IMR-90 (cell line): ENCODE data around the gene KDM2B. TPM values are rescaled to one million over a fixed set of nuclear protein-coding genes. Genes with fewer than 3 reads are reported as not detected.

Experiments used
- ATAC-seq: fragments of 200-7000 bp; cut with Tn5 transposase; 2 replicates; pipeline ENCODE4 v1.9.1; 2020; ENCODE audit warnings: low read depth, mild to moderate bottlenecking, moderate library complexity
- BruUV-seq: library from RNA; stranded (reverse); fragments of 400-500 nt; replicated peaks from 2 replicates; lab custom pipeline; 2021; lab: Mats Ljungman, UMichigan
- CTCF ChIA-PET: fragments of 300-600 bp; formaldehyde crosslinking; extraction: SDS; loops from one replicate; lab custom pipeline; 2021; ENCODE audit warnings: antibody characterized with exemption; lab: Yijun Ruan, JAX
- POLR2A ChIA-PET: fragments of 300-600 bp; sonication (Branson Sonifier 250); formaldehyde crosslinking; loops from one replicate; lab custom pipeline; 2022; ENCODE audit warnings: antibody characterized with exemption; ENCODE audit not compliant: unreplicated experiment; lab: Charles Lee
- DNase-seq: peaks from one replicate; pipeline ENCODE4 v3.0.0; 2013
- H2AFZ ChIP-seq: replicated peaks from 2 replicates; pipeline ENCODE3; 2013; ENCODE audit warnings: low read length, mild to moderate bottlenecking; ENCODE audit not compliant: poor library complexity
- H2AK5ac ChIP-seq: 2 replicates; pipeline ENCODE4 v1.6.1; 2013; ENCODE audit warnings: low read depth, low read length, inconsistent platforms
- H2AK9ac ChIP-seq: replicated peaks from 2 replicates; pipeline ENCODE3; 2013; ENCODE audit warnings: mild to moderate bottlenecking, low read depth, low read length, moderate library complexity; ENCODE audit not compliant: poor library complexity
- H2BK120ac ChIP-seq: 2 replicates; pipeline ENCODE4 v1.6.1; 2013; ENCODE audit warnings: low read depth, low read length, inconsistent platforms
- H2BK15ac ChIP-seq: 3 replicates; pipeline ENCODE4 v1.6.1; 2013; ENCODE audit warnings: low read depth, low read length, inconsistent platforms
- H2BK20ac ChIP-seq: 2 replicates; pipeline ENCODE4 v1.6.1; 2013; ENCODE audit warnings: low read depth, mild to moderate bottlenecking, inconsistent platforms, low read length, moderate library complexity
- H2BK5ac ChIP-seq: 2 replicates; pipeline ENCODE4 v1.6.1; 2013; ENCODE audit warnings: mild to moderate bottlenecking, low read depth, low read length, inconsistent platforms; ENCODE audit not compliant: poor library complexity, severe bottlenecking
- H3K14ac ChIP-seq: replicated peaks from 2 replicates; pipeline ENCODE4 v1.6.1; 2013; ENCODE audit warnings: low read depth, low read length, inconsistent platforms
- H3K18ac ChIP-seq: 2 replicates; pipeline ENCODE4 v1.6.1; 2013; ENCODE audit warnings: low read depth, low read length, control low read depth
- H3K23ac ChIP-seq: 2 replicates; pipeline ENCODE4 v1.6.1; 2013; ENCODE audit warnings: low read depth, low read length, inconsistent platforms
- H3K27ac ChIP-seq: 2 replicates; pipeline ENCODE4 v1.5.1; 2013; ENCODE audit warnings: mild to moderate bottlenecking, control low read depth, low read length; ENCODE audit not compliant: insufficient read depth
- H3K27me3 ChIP-seq: 2 replicates; pipeline ENCODE4 v1.6.1; 2013; ENCODE audit warnings: low read length; ENCODE audit not compliant: control insufficient read depth, insufficient read depth
- H3K36me3 ChIP-seq: 2 replicates; pipeline ENCODE4 v1.6.1; 2013; ENCODE audit warnings: low read length, mixed read lengths; ENCODE audit not compliant: control insufficient read depth, insufficient read depth
- H3K4ac ChIP-seq: 2 replicates; pipeline ENCODE4 v1.6.1; 2013; ENCODE audit warnings: low read depth, low read length, inconsistent platforms
- H3K4me1 ChIP-seq: 2 replicates; pipeline ENCODE4 v1.6.1; 2013; ENCODE audit warnings: low read length, mixed read lengths; ENCODE audit not compliant: control insufficient read depth, insufficient read depth
- H3K4me2 ChIP-seq: 2 replicates; pipeline ENCODE4 v1.6.1; 2013; ENCODE audit warnings: low read depth, mild to moderate bottlenecking, control low read depth, low read length, moderate library complexity
- H3K4me3 ChIP-seq: 2 replicates; pipeline ENCODE4 v1.5.1; 2013; ENCODE audit warnings: low read depth, mild to moderate bottlenecking, control low read depth, low read length, moderate library complexity; ENCODE audit not compliant: insufficient read depth
- H3K56ac ChIP-seq: 2 replicates; pipeline ENCODE4 v1.6.1; 2013; ENCODE audit warnings: low read length, inconsistent platforms; ENCODE audit not compliant: insufficient read depth; ENCODE audit errors: extremely low read depth
- H3K79me1 ChIP-seq, 2 experiments: 2 replicates each; pipeline ENCODE4 v1.6.1; 2013; ENCODE audit warnings: low read length in 2 of 2, inconsistent platforms in 1 of 2, low read depth in 1 of 2
- H3K9ac ChIP-seq: 2 replicates; pipeline ENCODE4 v1.6.1; 2013; ENCODE audit warnings: low read depth, low read length, control low read depth
- H3K9me1 ChIP-seq: 2 replicates; pipeline ENCODE4 v1.6.1; 2013; ENCODE audit warnings: low read length, inconsistent platforms; ENCODE audit not compliant: insufficient read depth
- H3K9me3 ChIP-seq: 2 replicates; pipeline ENCODE4 v1.6.1; 2013; ENCODE audit warnings: low read length; ENCODE audit not compliant: control insufficient read depth, insufficient read depth
- H4K20me1 ChIP-seq: 2 replicates; pipeline ENCODE4 v1.6.1; 2013; ENCODE audit warnings: low read length, inconsistent platforms; ENCODE audit not compliant: insufficient read depth
- H4K5ac ChIP-seq: 2 replicates; pipeline ENCODE4 v1.6.1; 2013; ENCODE audit warnings: mild to moderate bottlenecking, low read depth, low read length, control low read depth
- H4K8ac ChIP-seq, 2 experiments: 2 replicates each; pipeline ENCODE4 v1.6.1; 2013; ENCODE audit warnings: low read depth in 2 of 2, low read length in 2 of 2, control low read depth in 1 of 2, inconsistent platforms in 1 of 2
- H4K91ac ChIP-seq: 2 replicates; pipeline ENCODE4 v1.6.1; 2013; ENCODE audit warnings: low read depth, low read length, inconsistent platforms; ENCODE audit not compliant: insufficient read depth
- BHLHE40 ChIP-seq: fragments of 150-350 bp; IDR thresholded peaks from 2 replicates; pipeline ENCODE4 v1.6.1; 2016; ENCODE audit warnings: mild to moderate bottlenecking, low read depth, low read length
- CEBPB ChIP-seq: IDR thresholded peaks from 2 replicates; pipeline ENCODE4 v1.6.1; 2012; ENCODE audit warnings: low read depth, low read length, improper control_type of control experiment
- CHD1 ChIP-seq: IDR thresholded peaks from 2 replicates; pipeline ENCODE4 v1.6.1; 2012; ENCODE audit warnings: low read depth, low read length, improper control_type of control experiment
- FOS ChIP-seq: fragments of 150-350 bp; IDR thresholded peaks from 2 replicates; pipeline ENCODE4 v1.6.1; 2016; ENCODE audit warnings: low read depth, low read length
- MAFK ChIP-seq: IDR thresholded peaks from 2 replicates; pipeline ENCODE4 v1.6.1; 2012; ENCODE audit warnings: low read depth, low read length, improper control_type of control experiment
- MAZ ChIP-seq: IDR thresholded peaks from 2 replicates; pipeline ENCODE4 v1.6.1; 2012; ENCODE audit warnings: low read depth, mild to moderate bottlenecking, low read length, improper control_type of control experiment, moderate library complexity, borderline replicate concordance
- MXI1 ChIP-seq: IDR thresholded peaks from 2 replicates; pipeline ENCODE4 v1.6.1; 2012; ENCODE audit warnings: low read depth, mild to moderate bottlenecking, low read length, moderate library complexity, borderline replicate concordance
- NFE2L2 ChIP-seq: fragments of 150-350 bp; IDR thresholded peaks from 2 replicates; pipeline ENCODE4 v1.6.1; 2016; ENCODE audit warnings: low read depth, mild to moderate bottlenecking, low read length
- POLR2A ChIP-seq: IDR thresholded peaks from 2 replicates; pipeline ENCODE4 v1.6.1; 2012; ENCODE audit warnings: mild to moderate bottlenecking, low read depth, low read length
- RAD21 ChIP-seq: IDR thresholded peaks from 2 replicates; pipeline ENCODE4 v1.6.1; 2012; ENCODE audit warnings: low read length, improper control_type of control experiment
- RCOR1 ChIP-seq: IDR thresholded peaks from 2 replicates; pipeline ENCODE4 v1.6.1; 2012; ENCODE audit warnings: mild to moderate bottlenecking, low read length, improper control_type of control experiment; ENCODE audit not compliant: insufficient replicate concordance
- RFX5 ChIP-seq: IDR thresholded peaks from 2 replicates; pipeline ENCODE4 v1.8.0; 2012; ENCODE audit warnings: low read depth, mild to moderate bottlenecking, low read length, moderate library complexity
- SMC3 ChIP-seq: fragments of 150-350 bp; IDR thresholded peaks from 2 replicates; pipeline ENCODE4 v1.6.1; 2016; ENCODE audit warnings: low read depth, mild to moderate bottlenecking, antibody characterized with exemption, low read length, moderate library complexity
- WGBS, 2 experiments: methylation state at CpG; one replicate each; pipeline versions ENCODE4 v1.1.5 to v1.1.7; 2013; ENCODE audit warnings: missing lambda C conversion rate in 2 of 2; ENCODE audit not compliant: insufficient read length in 1 of 2; ENCODE audit errors: extremely low coverage in 2 of 2; 5-methylcytosine and 5-hydroxymethylcytosine counted together
- dilution Hi-C: fragments of 300-500 bp; cut with HindIII; formaldehyde crosslinking; loops from one replicate; pipeline ENCODE4 v1.14.3; 2018; ENCODE audit warnings: low sequenced_read_pairs; ENCODE audit not compliant: unreplicated experiment
- in situ Hi-C: fragments of 300-500 bp; cut with MboI; formaldehyde crosslinking; loops from 3 replicates; pipeline ENCODE4 v1.14.3; 2019; ENCODE audit warnings: low sequenced_read_pairs, inconsistent platforms, mixed read lengths
- intact Hi-C: fragments of 100-400 bp; cut with micrococcal nuclease; formaldehyde crosslinking; loops from 2 replicates; pipeline ENCODE4 v1.10.0; 2022
- polyA plus RNA-seq, 3 experiments: library from polyadenylated mRNA; depleted of rRNA; stranded (reverse); fragments of >200 nt; gene quantifications; 2 replicates each; pipeline ENCODE4 v1.2.3, GENCODE V29; 2012; ENCODE audit warnings: low replicate concordance in 1 of 3
- total RNA-seq: library from RNA; depleted of rRNA; stranded (reverse); fragments of >200 nt; gene quantifications from 2 replicates; pipeline ENCODE4 v1.2.3, GENCODE V29; 2012
- TF ChIP-seq, protein P1 (sequence below): fragments of 150-350 bp; IDR thresholded peaks from 2 replicates; pipeline ENCODE4 v1.6.1; 2016; ENCODE audit warnings: low read depth, mild to moderate bottlenecking, low read length, moderate library complexity, borderline replicate concordance
- TF ChIP-seq, protein P2 (sequence below): conservative IDR thresholded peaks from 2 replicates; pipeline ENCODE4 v1.5.1; 2012; ENCODE audit warnings: mild to moderate bottlenecking, low read depth, low read length, improper control_type of control experiment
- TF ChIP-seq, protein P3 (sequence below): fragments of 150-350 bp; IDR thresholded peaks from 2 replicates; pipeline ENCODE4 v1.6.1; 2017; ENCODE audit warnings: mild to moderate bottlenecking, antibody characterized with exemption, low read length, low read depth

The KDM2B gene
- total and polyA plus RNA-seq, 2 of the 4 experiments (the other 2 are of a cell fraction), result 22.6 to 24.2 TPM

GRCh38 chr12:121436706-121437105, 144.1 kb downstream of the KDM2B start:
- 100% methylated on average over 1 of the region's 2 CpGs; no CpG with 5 or more reads in 1 of the 2 experiments for WGBS, 2 experiments
- H4K8ac ChIP-seq, result no peak overlapping the region
- no peak overlapping the region for H3K4ac ChIP-seq
- H2BK15ac ChIP-seq, result no peak overlapping the region
- no peak overlapping the region for H2AK9ac ChIP-seq
- H3K9ac ChIP-seq, result no peak overlapping the region
- no peak overlapping the region for H4K91ac ChIP-seq
- H3K4me2 ChIP-seq, result no peak overlapping the region
- no peak overlapping the region for H3K56ac ChIP-seq
- H3K27ac ChIP-seq, result no peak overlapping the region
- intact Hi-C loops, result no loop called here
- no peak overlapping the region for H3K4me3 ChIP-seq
- ATAC-seq (no peak), DNase-seq (no peak)
- no TSS peak for BruUV-seq
- H3K36me3 ChIP-seq, result peaks cover 49% of the 10 kb centered on the region
- H2AK5ac ChIP-seq, result no peak overlapping the region
- ChIA-PET POLR2A (no interaction called here), CTCF (no interaction called here)
- H3K18ac ChIP-seq, result no peak overlapping the region
- no peak overlapping the region for H2AFZ ChIP-seq
- no peak overlapping the region for H2BK5ac ChIP-seq
- H4K20me1 ChIP-seq, result no peaks in the 10 kb centered on the region
- in situ Hi-C loops, result no loop called here
- no peak overlapping the region for H4K5ac ChIP-seq
- TF ChIP-seq MAFK (no peak), POLR2A (no peak), RFX5 (no peak), FOS (no peak), MAZ (no peak), RCOR1 (no peak), CEBPB (no peak), MXI1 (no peak), BHLHE40 (no peak), NFE2L2 (no peak), SMC3 (no peak), CHD1 (no peak), RAD21 (no peak)
- TF ChIP-seq, protein P1, sequence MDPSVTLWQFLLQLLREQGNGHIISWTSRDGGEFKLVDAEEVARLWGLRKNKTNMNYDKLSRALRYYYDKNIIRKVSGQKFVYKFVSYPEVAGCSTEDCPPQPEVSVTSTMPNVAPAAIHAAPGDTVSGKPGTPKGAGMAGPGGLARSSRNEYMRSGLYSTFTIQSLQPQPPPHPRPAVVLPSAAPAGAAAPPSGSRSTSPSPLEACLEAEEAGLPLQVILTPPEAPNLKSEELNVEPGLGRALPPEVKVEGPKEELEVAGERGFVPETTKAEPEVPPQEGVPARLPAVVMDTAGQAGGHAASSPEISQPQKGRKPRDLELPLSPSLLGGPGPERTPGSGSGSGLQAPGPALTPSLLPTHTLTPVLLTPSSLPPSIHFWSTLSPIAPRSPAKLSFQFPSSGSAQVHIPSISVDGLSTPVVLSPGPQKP, result no peak
- TF ChIP-seq, protein P2, sequence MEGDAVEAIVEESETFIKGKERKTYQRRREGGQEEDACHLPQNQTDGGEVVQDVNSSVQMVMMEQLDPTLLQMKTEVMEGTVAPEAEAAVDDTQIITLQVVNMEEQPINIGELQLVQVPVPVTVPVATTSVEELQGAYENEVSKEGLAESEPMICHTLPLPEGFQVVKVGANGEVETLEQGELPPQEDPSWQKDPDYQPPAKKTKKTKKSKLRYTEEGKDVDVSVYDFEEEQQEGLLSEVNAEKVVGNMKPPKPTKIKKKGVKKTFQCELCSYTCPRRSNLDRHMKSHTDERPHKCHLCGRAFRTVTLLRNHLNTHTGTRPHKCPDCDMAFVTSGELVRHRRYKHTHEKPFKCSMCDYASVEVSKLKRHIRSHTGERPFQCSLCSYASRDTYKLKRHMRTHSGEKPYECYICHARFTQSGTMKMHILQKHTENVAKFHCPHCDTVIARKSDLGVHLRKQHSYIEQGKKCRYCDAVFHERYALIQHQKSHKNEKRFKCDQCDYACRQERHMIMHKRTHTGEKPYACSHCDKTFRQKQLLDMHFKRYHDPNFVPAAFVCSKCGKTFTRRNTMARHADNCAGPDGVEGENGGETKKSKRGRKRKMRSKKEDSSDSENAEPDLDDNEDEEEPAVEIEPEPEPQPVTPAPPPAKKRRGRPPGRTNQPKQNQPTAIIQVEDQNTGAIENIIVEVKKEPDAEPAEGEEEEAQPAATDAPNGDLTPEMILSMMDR, result no peak
- TF ChIP-seq, protein P3, sequence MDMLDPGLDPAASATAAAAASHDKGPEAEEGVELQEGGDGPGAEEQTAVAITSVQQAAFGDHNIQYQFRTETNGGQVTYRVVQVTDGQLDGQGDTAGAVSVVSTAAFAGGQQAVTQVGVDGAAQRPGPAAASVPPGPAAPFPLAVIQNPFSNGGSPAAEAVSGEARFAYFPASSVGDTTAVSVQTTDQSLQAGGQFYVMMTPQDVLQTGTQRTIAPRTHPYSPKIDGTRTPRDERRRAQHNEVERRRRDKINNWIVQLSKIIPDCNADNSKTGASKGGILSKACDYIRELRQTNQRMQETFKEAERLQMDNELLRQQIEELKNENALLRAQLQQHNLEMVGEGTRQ, result no peak
- no peak overlapping the region for H2BK120ac ChIP-seq
- no peak overlapping the region for H3K14ac ChIP-seq
- peaks cover 10 to 23% of the 10 kb centered on the region in 2 experiments; a peak in 3 of 4 replicates for H3K79me1 ChIP-seq
- no peak overlapping the region for H3K23ac ChIP-seq
- H3K9me1 ChIP-seq, result peaks cover 7% of the 10 kb centered on the region; the same call in 1 of the 2 replicates
- no peaks in the 10 kb centered on the region for H3K27me3 ChIP-seq
- H2BK20ac ChIP-seq, result no peak overlapping the region
- no peaks in the 10 kb centered on the region for H3K4me1 ChIP-seq
- no peaks in the 10 kb centered on the region for H3K9me3 ChIP-seq
- dilution Hi-C loops, result no loop called here
